ENCODE results near the gene BOD1.

- no peak for TF ChIP-seq CTCF (IDR thresholded peaks at IDR 0.05)
- no peak for TF ChIP-seq POLR2A (IDR thresholded peaks at IDR 0.05)
- TF ChIP-seq EP300 (IDR thresholded peaks at IDR 0.05): no peak
Observed at GRCh38 chr5:173562451-173562850, 54.0 kb downstream of the BOD1 start.

Measured in ovary (tissue), 3 donors.